Tibial artery (tissue), 4 donors: Measurements from ENCODE around the gene HP1BP3.

Source experiments
- DNase-seq, 2 donors: peaks; one replicate each; pipeline ENCODE4 v3.0.0-alpha.2; 2019
- H3K27ac ChIP-seq, 2 donors: fragments of 200-600 bp; sonication (generic) in 1 of 2; 1 replicate in 1 of 2; 2 replicates in 1 of 2; pipeline ENCODE4 v1.5.1; 2018 to 2019; ENCODE audit warnings: mild to moderate bottlenecking in 1 of 2
- H3K27me3 ChIP-seq, 2 donors: fragments of 200-600 bp; sonication (generic) in 1 of 2; one replicate each; pipeline versions ENCODE4 v1.5.1 to v1.6.0; 2016 to 2019
- H3K36me3 ChIP-seq, 3 donors: fragments of 200-600 bp; sonication (generic) in 2 of 3; one replicate each; pipeline ENCODE4 v1.5.1; 2016 to 2019; ENCODE audit warnings: mild to moderate bottlenecking in 2 of 3
- H3K4me1 ChIP-seq, 4 donors: fragments of 200-600 bp; sonication (generic) in 2 of 4; 1 replicate in 3 of 4; 2 replicates in 1 of 4; pipeline ENCODE4 v1.5.1; 2016 to 2019
- H3K4me3 ChIP-seq, 2 donors: fragments of 200-600 bp; sonication (generic) in 1 of 2; 1 replicate in 1 of 2; 2 replicates in 1 of 2; pipeline ENCODE4 v1.5.1; 2018 to 2019; ENCODE audit warnings: mild to moderate bottlenecking in 2 of 2
- H3K9me3 ChIP-seq, 3 donors: fragments of 200-600 bp; sonication (generic) in 1 of 3; one replicate each; pipeline ENCODE4 v1.5.1; 2016 to 2019
- CTCF ChIP-seq, 2 experiments: fragments of 200-600 bp in 1 of 2; fragments of 450-650 bp in 1 of 2; IDR thresholded peaks; one replicate each; pipeline ENCODE4 v1.5.1; 2017 to 2019; ENCODE audit warnings: antibody characterized with exemption in 2 of 2, mild to moderate bottlenecking in 1 of 2, moderate library complexity in 1 of 2
- intact Hi-C: fragments of 100-400 bp; cut with DNase I; formaldehyde crosslinking; loops from one replicate; pipeline ENCODE4 v1.15.0; 2023; ENCODE audit warnings: low total_unique reads

HP1BP3 gene

GRCh38 chr1:20706841-20707240 lies 80.3 kb downstream of the HP1BP3 start:
- Histone ChIP-seq H3K9me3 (no peaks in the 10 kb centered on the region), H3K4me1 (no peaks in the 10 kb centered on the region), H3K27me3 (peaks cover 0 to 25% of the 10 kb centered on the region in 2 donors), H3K36me3 (no peaks in the 10 kb centered on the region), H3K27ac (no peak overlapping the region), H3K4me3 (no peak overlapping the region)
- TF ChIP-seq CTCF (IDR thresholded peaks at IDR 0.05): no peak
- no peak for DNase-seq
- intact Hi-C loops: no loop called here

GRCh38 chr1:20705203-20705755 lies 81.8 kb downstream of the HP1BP3 start:
- TF ChIP-seq CTCF (IDR thresholded peaks at IDR 0.05): no peak
- intact Hi-C loops: no loop called here
- no peak for DNase-seq
- Histone ChIP-seq H3K36me3 (no peaks in the 10 kb centered on the region), H3K4me1 (no peaks in the 10 kb centered on the region), H3K27me3 (peaks cover 0 to 12% of the 10 kb centered on the region in 2 donors), H3K9me3 (no peaks in the 10 kb centered on the region), H3K27ac (no peak overlapping the region), H3K4me3 (no peak overlapping the region)

GRCh38 chr1:20704390-20705202 lies 82.5 kb downstream of the HP1BP3 start:
- Histone ChIP-seq H3K9me3 (no peaks in the 10 kb centered on the region), H3K4me3 (no peak overlapping the region), H3K27ac (no peak overlapping the region), H3K27me3 (peaks cover 0 to 6% of the 10 kb centered on the region in 2 donors), H3K4me1 (no peaks in the 10 kb centered on the region), H3K36me3 (no peaks in the 10 kb centered on the region)
- intact Hi-C loops: no loop called here
- no peak for DNase-seq
- TF ChIP-seq CTCF (IDR thresholded peaks at IDR 0.05): no peak

DNA sequence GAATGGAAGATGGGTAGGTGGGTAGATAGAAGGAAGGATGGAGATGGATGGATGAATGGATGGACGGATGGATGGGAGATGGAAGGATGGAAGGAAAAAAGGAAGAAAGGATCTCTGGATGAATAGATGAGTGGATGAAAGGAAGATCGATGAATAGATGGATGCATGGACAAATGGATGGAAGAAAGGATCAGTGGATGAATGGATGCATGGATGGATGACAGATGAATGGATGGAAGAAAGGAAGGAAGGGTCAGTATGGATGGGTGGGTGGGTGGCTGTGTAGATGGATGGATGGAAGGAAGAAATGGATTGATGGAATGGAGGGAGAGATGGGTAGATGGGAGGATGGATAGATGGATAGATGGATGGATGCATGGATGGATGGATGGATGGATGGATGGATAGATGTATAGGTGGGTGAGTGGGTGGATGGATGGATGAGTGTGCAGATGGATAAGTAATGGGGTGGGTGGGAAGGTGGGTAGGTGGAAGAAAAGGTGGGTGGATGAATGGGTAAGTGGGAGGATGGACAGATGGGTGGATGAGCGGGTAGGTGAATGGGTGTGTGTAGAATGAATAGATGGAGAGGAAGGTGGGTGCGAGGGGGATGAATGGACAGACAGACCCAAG lies 83.9 kb downstream of the HP1BP3 start:
- intact Hi-C loops: no loop called here
- DNase-seq: no peak
- no peaks in the 10 kb centered on the region for H3K4me1 ChIP-seq
- TF ChIP-seq CTCF (IDR thresholded peaks at IDR 0.05): no peak
- H3K9me3 ChIP-seq: no peaks in the 10 kb centered on the region
- H3K27ac ChIP-seq: no peak overlapping the region
- H3K27me3 ChIP-seq: no peaks in the 10 kb centered on the region
- H3K4me3 ChIP-seq: no peak overlapping the region
- no peaks in the 10 kb centered on the region for H3K36me3 ChIP-seq

GRCh38 chr1:20702416-20702815 lies 84.7 kb downstream of the HP1BP3 start:
- Histone ChIP-seq H3K4me3 (no peak overlapping the region), H3K4me1 (peaks cover 0 to under 1% (median 0%) of the 10 kb centered on the region in 4 donors), H3K27ac (no peak overlapping the region), H3K36me3 (no peaks in the 10 kb centered on the region), H3K27me3 (no peaks in the 10 kb centered on the region), H3K9me3 (no peaks in the 10 kb centered on the region)
- no peak for TF ChIP-seq CTCF (IDR thresholded peaks at IDR 0.05)
- DNase-seq: no peak
- intact Hi-C loops: no loop called here
